ENCODE data around the gene CEP63.

Gene CEP63

DNA sequence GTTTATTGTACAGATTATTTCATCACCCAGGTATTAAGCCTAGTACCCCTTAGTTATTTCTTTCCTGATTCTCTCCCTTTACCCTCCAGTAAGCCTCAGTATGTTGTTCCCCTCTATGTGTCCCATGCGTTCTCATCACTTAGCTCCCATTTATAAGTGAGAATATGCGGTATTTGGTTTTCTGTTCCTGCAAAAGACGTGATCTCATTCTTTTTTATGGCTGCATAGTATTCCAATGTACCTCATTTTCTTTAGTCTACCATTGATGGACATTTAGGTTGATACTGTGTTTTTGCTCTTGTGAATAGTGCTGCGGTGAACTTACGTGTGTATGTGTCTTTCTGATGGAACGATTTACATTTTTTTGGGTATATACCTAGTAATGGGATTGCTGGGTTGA, 36.7 kb downstream of the CEP63 start:
- DNase-seq (ENCODE audit: low read depth) = no peak
- no peak overlapping the region for H3K4me3 ChIP-seq (ENCODE audit: low read length)
- TF ChIP-seq, protein P1, sequence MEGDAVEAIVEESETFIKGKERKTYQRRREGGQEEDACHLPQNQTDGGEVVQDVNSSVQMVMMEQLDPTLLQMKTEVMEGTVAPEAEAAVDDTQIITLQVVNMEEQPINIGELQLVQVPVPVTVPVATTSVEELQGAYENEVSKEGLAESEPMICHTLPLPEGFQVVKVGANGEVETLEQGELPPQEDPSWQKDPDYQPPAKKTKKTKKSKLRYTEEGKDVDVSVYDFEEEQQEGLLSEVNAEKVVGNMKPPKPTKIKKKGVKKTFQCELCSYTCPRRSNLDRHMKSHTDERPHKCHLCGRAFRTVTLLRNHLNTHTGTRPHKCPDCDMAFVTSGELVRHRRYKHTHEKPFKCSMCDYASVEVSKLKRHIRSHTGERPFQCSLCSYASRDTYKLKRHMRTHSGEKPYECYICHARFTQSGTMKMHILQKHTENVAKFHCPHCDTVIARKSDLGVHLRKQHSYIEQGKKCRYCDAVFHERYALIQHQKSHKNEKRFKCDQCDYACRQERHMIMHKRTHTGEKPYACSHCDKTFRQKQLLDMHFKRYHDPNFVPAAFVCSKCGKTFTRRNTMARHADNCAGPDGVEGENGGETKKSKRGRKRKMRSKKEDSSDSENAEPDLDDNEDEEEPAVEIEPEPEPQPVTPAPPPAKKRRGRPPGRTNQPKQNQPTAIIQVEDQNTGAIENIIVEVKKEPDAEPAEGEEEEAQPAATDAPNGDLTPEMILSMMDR (conservative IDR thresholded peaks at IDR 0.05; ENCODE audit: low read length) = no peak

DNA sequence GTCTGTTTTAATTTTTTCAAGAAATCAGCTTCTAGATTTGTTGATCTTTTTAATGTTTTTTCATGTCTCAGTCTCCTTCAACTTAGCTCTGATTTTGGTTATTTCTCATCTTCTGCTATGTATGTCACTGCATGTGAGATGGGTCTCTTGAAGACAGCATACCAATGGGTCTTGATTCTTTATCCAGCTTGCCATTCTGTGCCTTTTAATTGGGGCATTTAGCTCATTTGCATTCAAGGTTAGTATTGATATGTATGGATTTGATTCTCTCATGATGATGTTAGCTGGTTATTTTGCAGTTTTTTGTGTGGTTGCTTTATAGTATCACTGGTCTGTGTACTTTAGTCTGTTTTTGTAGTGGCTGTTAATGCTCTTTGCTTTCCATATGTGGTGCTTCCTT, 39.4 kb downstream of the CEP63 start:
- H3K4me3 ChIP-seq (ENCODE audit: low read length) = no peak overlapping the region
- TF ChIP-seq, protein P1 (conservative IDR thresholded peaks at IDR 0.05; ENCODE audit: low read length) = no peak
- no peak for DNase-seq (ENCODE audit: low read depth)

DNA sequence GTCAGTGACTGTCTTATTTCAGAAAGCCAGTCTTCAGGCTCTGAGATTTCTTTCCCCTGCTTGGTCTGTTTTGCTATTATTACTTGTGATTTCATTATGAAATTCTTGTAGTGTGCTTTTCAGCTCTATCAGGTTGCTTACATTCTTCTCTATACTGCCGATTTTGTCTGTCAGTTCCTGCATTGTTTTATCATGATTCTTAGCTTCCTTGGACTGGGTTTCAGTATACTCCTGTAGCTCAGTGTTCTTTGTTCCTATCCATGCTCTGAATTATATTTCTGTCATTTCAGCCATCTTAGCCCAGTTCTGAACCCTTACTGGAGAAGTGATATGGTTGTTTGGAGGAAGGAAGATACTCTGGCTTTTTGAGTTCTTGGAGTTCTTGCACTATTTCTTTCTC, 40.5 kb downstream of the CEP63 start:
- no peak for DNase-seq (ENCODE audit: low read depth)
- TF ChIP-seq, protein P1 (conservative IDR thresholded peaks at IDR 0.05; ENCODE audit: low read length) = no peak
- no peak overlapping the region for H3K4me3 ChIP-seq (ENCODE audit: low read length)

DNA sequence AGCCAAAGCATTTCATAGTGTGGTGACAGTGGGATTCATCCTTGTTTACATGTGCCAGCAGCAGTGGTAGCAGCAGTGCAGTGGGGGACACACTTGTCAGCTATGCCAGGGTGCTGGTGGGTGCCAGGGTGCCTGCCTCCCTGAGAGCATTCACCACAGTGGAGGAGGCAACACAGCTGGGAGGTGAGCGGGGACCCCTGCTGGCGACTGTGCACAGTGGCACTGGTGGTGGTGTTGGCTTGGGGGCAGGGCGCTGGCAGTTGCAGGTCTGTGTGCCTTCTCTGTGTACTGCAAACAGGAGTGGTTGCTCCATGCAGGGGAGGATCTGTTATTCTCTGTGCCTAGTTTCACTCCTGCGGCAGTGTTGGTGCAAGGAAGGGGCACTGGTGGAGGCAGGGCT, 41.2 kb downstream of the CEP63 start:
- TF ChIP-seq, protein P1 (conservative IDR thresholded peaks at IDR 0.05; ENCODE audit: low read length) = no peak; the same call in 1 of the 2 replicates
- DNase-seq (ENCODE audit: low read depth) = no peak

DNA sequence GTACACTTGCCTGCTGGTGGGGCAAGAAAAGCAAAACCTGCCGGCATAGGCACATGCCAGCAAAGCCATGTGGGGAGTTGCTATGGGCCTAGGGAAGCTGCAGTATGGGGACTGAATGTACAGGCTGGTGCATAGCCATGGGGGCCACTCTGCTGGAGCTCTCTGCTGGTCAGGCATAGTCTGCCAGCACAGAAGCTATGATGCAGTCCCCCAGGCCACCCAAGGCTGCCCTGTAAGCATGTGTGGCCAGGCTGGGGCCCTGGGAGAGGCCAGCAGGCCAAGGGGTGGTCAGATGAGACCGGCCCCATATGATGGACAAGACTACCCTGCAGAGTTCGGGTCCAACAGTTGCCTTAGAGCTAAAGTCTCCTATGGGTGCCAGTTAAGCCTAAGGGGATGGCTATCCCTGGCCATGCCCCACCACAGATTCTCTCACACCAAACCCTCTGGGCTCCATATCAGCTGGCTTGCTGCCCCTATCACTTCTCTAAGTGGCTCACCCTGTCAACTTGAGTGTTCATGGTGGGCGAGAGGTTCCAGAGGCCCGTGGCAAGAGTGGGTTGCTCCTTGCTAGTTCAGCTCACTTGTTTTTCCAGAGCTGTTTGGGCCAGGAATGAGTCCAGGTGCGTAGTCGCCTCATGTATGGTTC, 41.8 kb downstream of the CEP63 start:
- DNase-seq (ENCODE audit: low read depth) = no peak
- TF ChIP-seq, protein P1 (conservative IDR thresholded peaks at IDR 0.05; ENCODE audit: low read length) = no peak
- H3K4me3 ChIP-seq (ENCODE audit: low read length) = no peak overlapping the region

More for the DNA sequence above, 41.2 kb downstream of the CEP63 start:
- H3K4me3 ChIP-seq (ENCODE audit: low read length) = no peak overlapping the region

DNA sequence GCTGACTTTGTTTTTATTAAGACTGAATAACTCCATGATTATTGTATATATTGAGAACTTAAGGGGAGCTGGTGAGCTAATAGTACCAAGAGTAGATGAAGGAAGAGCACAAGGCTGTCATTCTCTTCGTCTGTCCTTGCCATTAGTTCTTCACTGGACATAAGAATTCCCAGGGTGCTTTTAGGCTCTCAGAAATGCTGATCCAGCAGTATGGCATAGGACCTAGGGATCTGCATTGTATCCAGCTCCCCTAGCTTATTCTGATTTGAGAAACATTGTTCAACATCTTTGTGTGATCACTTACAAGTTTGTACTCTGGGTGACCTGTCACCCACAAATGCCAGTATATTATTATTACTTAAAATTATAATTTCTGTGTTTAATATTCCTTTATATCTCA, 47.6 kb downstream of the CEP63 start:
- DNase-seq (ENCODE audit: low read depth) = no peak
- H3K4me3 ChIP-seq (ENCODE audit: low read length) = no peak overlapping the region
- TF ChIP-seq, protein P1 (conservative IDR thresholded peaks at IDR 0.05; ENCODE audit: low read length) = no peak

DNA sequence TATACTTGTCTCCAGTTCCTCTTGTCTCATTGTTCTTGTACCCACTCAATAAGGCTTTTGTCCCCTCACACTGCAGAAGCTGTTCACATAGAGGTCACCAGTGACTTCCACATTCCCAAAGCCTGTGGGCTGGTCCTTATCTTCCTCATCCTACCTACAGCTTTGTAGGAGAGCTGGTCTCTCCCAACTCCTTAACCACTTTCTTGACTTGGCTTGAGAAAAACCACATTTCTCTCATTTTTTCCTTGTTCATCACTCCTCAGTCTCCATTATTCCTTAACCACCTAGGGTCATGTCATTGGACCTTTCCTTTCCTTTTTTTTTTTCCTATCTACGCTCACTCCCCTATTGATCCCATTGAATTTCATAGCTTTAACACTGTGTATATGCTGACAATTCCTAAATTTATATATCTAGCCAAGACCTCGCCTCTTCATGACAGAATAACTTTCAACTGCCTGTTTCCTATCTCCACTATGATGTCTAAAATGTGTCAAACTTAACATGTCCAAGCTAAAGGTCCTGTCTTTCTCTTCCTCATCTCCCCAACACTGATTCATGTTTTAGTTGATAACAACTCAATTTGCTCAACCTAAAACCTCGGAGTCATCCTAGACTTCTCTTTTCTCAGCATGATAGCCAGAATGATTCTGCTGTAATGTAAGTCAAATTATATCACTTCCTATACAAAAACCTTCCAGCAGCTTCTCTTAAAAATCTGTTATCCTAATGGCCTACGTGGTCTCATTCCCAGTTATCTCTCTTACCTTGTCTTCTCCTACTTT, 49.5 kb downstream of the CEP63 start:
- no peak overlapping the region for H3K4me3 ChIP-seq (ENCODE audit: low read length)
- DNase-seq (ENCODE audit: low read depth) = no peak
- TF ChIP-seq, protein P1 (conservative IDR thresholded peaks at IDR 0.05; ENCODE audit: low read length) = no peak
